Activated T-cell treated with anti-CD3 and anti-CD28 coated beads, Interleukin-2, amount 50 U/mL, for 4 hours (primary cell): ENCODE results near the gene AMT. TPM values are rescaled to one million over a fixed set of nuclear protein-coding genes. Genes with fewer than 3 reads are reported as not detected.
A peak's percentile ranks its signal among the peaks of the same experiment; 100 is the strongest.

Source experiments
- ATAC-seq, 2 donors: fragments of 200-7000 bp; cut with Tn5 transposase; one replicate each; pipeline ENCODE4 v1.10.0; 2021
- DNase-seq: peaks from one replicate; pipeline ENCODE4 v3.0.0-alpha.2; 2020
- H3K27me3 Mint-ChIP-seq: one replicate; pipeline ENCODE4 v1.8.0; 2021; ENCODE audit warnings: low read depth, mixed read lengths
- H3K36me3 Mint-ChIP-seq: one replicate; pipeline ENCODE4 v1.8.0; 2022; ENCODE audit warnings: mixed read lengths; ENCODE audit not compliant: insufficient read depth
- H3K4me1 Mint-ChIP-seq: one replicate; pipeline ENCODE4 v1.8.0; 2021; ENCODE audit warnings: low read depth, mixed read lengths
- H3K4me3 Mint-ChIP-seq: one replicate; pipeline ENCODE4 v1.8.0; 2021; ENCODE audit warnings: mild to moderate bottlenecking, moderate library complexity, mixed read lengths
- H3K9me3 Mint-ChIP-seq: one replicate; pipeline ENCODE4 v1.8.0; 2021; ENCODE audit warnings: mixed read lengths
- total RNA-seq, 3 donors: library from RNA; stranded (reverse); gene quantifications; one replicate each; pipeline ENCODE4 v1.2.1, GENCODE V29; 2021

The AMT gene, protein sequence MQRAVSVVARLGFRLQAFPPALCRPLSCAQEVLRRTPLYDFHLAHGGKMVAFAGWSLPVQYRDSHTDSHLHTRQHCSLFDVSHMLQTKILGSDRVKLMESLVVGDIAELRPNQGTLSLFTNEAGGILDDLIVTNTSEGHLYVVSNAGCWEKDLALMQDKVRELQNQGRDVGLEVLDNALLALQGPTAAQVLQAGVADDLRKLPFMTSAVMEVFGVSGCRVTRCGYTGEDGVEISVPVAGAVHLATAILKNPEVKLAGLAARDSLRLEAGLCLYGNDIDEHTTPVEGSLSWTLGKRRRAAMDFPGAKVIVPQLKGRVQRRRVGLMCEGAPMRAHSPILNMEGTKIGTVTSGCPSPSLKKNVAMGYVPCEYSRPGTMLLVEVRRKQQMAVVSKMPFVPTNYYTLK
- 1 to 10 TPM in 1 of 3 donors, under 1 TPM in 2; 0.50 to 1.1 (median 0.81) TPM for total RNA-seq

DNA sequence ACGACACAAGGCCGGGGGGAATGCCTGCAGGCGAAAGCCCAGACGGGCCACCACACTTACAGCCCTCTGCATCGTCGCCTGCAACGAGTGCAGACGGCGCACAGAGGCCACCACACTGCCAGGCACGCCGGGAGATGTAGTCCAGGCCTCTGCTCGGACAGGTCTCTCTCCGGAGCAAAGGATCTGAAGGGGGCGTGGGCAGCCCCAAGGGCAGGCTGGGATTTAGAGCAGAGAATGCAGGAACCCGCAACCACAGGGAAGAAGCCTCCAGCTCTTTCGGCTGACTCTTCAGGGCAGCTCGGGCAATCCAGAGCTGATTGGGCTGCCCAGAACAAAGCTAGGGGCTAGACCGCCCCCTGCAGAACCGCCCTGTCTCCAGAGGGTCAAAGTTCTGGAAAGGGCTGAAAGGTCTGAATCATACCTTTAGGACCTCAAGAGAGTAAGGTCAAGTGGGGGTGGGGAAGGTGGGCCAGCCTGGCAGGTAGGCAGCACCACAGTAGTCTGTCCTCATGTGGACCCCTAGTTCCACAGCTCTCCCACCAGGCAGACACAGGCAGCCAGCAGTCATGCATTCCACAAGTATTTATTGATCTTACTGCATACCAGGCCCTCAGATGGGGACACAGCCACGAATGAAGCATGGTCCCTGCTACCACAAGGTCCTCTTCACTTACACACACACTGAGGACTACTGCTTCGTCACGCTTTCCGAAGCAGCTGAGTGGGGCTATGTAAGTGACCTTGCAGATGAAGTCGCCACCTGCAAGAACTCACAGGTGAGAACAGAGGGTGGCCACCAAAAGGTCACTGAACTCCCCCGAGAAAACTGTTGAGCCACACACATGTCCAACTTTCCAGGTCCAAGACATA, at the start of gene AMT:
Gene AMT, minus strand, starts transcription at position 95 of the 870 bp plus-strand sequence. Its CDS starts 23 bp downstream, at position 72.
- ATAC-seq (no peak), DNase-seq (no peak)
- Mint-ChIP-seq H3K4me1 (peaks cover 41% of the 10 kb centered on the region), H3K4me3 (no peak within 1 kb of the TSS), H3K36me3 (peaks cover 10% of the 10 kb centered on the region), H3K27me3 (no peaks in the 10 kb centered on the region), H3K9me3 (no peaks in the 10 kb centered on the region)

DNA sequence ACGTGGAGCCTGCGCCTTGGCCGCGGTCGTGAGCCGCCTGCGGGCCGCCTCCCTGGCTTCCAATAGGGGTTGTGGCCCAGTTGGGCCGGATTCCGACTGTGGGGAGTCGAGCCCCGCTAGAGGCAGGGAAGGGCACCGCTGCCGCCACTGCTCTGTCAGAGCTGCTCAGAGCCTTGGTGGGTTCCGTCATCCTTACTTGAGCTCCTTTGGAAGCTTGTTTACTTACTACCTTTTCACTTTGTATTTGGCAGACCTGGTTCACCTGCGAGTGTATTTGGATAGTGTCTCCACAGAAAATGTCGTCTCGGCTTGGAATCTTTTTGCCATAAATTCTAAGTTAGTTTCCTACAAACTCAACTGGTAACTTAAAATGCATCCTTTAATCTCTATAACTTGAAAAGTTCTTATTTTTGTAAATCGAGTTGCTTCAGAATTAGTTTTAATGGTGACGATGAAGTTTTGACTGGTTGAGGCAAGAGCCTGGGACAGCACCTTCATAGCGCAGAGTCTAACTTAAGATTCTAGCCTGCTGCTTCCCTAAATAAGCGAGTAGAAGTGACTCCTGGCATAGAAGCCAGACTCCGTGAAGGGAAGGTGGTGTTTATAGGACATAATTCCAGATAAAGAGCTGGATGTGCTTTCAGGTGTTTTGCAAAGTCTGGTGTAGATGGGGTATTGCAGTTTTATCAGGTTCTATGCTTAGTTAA, 48.6 kb upstream of the AMT start:
- Mint-ChIP-seq H3K27me3 (no peaks in the 10 kb centered on the region), H3K9me3 (no peaks in the 10 kb centered on the region), H3K36me3 (peaks cover 4% of the 10 kb centered on the region), H3K4me1 (peaks cover 23% of the 10 kb centered on the region), H3K4me3 (peak overlapping the region; percentile 89)
- ATAC-seq (peak; percentile 39 to 41), DNase-seq (no peak)

DNA sequence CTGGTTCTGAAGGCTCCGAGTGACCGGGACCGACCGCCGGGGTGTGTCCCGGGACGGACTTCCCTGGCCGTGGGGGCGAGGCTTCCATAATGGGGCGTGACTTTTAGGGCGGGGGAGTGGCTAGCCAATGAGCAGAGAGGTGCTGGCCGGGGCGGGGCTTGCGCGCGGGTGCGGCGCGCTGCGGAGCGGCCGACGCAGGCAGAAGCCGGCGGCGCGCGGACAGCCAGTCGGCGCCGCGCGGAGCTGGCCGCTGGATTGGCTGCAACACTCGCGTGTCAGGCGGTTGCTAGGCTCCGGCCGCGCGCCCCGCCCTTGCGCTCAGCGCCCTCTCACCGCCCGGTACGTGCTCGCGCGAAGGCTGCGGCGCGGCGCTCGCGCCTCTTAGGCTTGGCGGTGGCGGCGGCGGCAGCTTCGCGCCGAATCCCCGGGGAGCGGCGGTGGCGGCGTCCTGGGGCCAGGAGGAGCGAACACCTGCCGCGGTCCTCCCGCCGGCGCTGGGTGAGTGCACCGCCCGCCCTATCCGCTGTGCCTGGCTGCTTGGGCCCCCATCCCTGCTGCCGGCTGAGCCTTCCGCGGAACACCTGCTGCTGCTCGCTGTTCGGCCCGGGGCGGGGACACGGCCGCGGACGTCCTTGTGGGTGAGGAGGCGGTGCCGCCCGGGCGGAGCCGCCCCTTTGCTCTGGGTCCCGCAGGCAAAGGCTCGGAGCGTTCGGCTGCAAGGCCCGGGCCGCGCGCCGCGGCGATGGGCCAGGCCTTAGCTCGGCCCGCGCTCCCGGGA, 47.9 kb upstream of the AMT start, which contains the start of gene DAG1:
Gene DAG1, plus strand, starts transcription at position 332 of the 778 bp plus-strand sequence. CDS start 40,268 bp downstream, outside the sequence.
- peaks cover 22% of the 10 kb centered on the region for H3K4me1 Mint-ChIP-seq
- ATAC-seq, result peak; percentile 94 to 95
- H3K36me3 Mint-ChIP-seq, result peaks cover 4% of the 10 kb centered on the region
- DNase-seq, result peak; percentile 90
- H3K4me3 Mint-ChIP-seq, result peak within 1 kb of the TSS; percentile 89
- H3K9me3 Mint-ChIP-seq, result no peaks in the 10 kb centered on the region
- no peaks in the 10 kb centered on the region for H3K27me3 Mint-ChIP-seq

DNA sequence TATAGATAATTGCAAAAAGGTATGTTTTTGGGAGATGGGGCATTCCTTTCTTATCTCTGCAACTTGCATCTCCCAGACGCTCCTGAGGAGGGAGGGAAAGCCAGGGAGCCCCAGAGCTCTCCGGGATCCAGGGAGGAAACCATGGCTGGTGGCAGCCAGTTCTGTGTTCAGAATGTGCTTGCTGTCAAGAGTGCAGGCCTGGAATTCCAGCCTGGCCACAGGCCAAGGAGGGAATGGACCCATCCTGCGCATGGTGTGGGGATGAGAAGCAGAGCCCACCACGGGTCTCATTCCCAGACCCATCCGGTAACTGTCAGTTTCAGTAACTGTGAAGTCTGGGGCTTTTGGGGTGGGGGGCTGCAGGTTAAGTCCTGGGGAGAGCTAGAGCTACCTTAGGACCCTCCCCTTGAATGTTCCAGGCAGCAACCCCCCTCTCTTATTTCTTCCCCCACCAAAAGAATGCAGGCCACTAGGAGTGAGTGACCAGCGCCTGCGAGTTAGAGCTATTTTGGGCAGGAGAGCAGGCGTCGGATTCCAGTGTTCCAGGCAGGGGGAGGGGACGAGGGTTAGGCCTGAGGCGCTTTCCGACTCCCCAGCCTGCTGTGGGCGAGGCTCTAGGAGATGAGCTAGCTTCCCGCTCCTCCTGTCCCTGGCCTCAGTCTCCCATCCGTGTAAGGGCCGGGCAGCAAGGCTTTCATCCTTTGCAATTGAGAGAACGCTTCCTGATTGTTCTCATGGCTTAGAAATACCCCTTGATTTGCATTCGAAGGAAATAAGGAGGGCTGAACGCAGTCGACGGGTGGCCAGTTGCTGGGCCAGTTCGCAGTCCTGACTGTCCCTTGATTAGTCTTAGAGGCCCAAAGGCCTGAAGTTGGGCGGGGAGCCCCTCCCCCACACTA, 47.0 kb upstream of the AMT start:
- Mint-ChIP-seq H3K4me3 (peak overlapping the region; percentile 86), H3K27me3 (no peaks in the 10 kb centered on the region), H3K4me1 (peaks cover 22% of the 10 kb centered on the region), H3K36me3 (peaks cover 4% of the 10 kb centered on the region), H3K9me3 (no peaks in the 10 kb centered on the region)
- DNase-seq, result no peak
- ATAC-seq, result no peak

DNA sequence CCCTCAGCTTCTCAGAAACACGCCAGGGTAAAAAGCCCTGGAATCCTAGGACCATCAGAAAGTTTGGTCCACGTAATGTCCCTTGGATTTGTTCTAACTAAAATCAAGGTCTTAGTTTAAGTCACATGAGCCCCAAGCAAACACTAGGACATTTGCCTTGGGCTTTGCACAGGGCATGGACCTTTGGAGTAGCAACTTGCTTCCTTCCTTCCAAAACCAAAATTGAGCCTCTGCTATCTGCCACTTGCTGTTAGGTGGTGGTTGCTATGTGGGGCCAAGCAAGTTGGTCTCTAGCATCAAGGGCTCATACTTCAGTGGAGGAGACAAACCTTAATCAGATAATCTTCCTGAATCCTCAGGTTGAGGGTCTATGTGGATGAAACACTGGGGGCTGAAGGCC, 43.8 kb upstream of the AMT start:
- Mint-ChIP-seq H3K36me3 (no peaks in the 10 kb centered on the region), H3K4me1 (peaks cover 9% of the 10 kb centered on the region), H3K4me3 (no peak overlapping the region), H3K9me3 (no peaks in the 10 kb centered on the region), H3K27me3 (no peaks in the 10 kb centered on the region)
- no peak for ATAC-seq
- DNase-seq, result no peak

DNA sequence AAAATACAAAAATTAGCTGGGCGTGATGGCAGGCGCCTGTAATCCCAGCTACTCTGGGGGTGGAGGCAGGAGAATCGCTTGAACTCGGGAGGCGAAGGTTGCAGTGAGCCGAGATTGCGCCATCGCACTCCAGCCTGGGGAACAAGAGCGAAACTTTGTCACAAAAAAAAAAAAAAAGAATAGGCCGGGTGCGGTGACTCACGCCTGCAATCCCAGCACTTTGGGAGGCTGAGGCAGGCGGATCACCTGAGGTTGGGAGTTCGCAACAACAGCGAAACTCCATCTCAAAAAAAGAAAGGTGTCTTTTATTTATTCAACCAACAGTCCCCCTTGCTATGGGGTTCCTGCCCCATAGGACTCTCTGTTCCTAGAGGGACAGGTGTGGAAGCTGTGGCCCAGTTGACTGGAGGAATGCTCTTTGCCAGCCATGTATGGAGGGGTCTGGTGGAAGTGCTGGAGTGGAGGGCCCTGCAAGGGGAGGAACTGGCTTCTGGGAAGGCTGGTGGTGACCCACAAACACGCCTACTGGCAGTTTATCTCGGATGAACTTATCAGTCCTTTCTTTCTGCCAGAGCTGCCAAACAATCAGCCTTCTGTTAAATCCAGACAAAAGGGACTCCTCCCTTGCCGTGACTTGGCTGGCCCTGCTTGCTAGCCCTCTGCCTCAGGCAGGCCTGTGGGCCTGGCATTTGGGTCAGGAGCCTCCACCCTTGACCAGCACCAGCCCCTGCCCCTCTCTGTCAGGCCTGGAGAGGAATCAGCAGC, 43.2 kb upstream of the AMT start:
- DNase-seq (no peak), ATAC-seq (no peak)
- H3K27me3 Mint-ChIP-seq, result no peaks in the 10 kb centered on the region
- H3K4me3 Mint-ChIP-seq, result no peak overlapping the region
- peaks cover 6% of the 10 kb centered on the region for H3K4me1 Mint-ChIP-seq
- no peaks in the 10 kb centered on the region for H3K36me3 Mint-ChIP-seq
- no peaks in the 10 kb centered on the region for H3K9me3 Mint-ChIP-seq

DNA sequence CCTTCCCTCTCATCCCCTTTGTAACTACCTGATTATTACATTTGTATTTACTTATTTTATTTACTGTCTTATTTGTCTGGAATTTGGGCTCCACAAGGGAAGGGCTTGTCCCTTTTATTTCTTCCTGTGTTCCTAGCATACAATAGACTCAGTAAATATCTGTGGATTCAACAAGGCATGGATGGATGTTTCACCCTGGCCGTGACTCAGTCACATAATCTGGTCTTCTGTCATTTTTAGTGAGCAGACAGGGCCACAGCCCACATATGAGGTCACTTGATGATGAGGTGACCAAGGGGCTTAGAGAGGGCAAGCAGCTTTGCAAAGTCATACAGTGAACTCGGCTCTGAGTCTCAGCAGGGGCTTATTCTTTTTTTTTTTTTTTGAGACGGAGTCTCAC, 39.9 kb upstream of the AMT start:
- Mint-ChIP-seq H3K36me3 (no peaks in the 10 kb centered on the region), H3K4me3 (no peak overlapping the region), H3K27me3 (no peaks in the 10 kb centered on the region), H3K9me3 (no peaks in the 10 kb centered on the region), H3K4me1 (no peaks in the 10 kb centered on the region)
- no peak for ATAC-seq
- DNase-seq, result no peak

DNA sequence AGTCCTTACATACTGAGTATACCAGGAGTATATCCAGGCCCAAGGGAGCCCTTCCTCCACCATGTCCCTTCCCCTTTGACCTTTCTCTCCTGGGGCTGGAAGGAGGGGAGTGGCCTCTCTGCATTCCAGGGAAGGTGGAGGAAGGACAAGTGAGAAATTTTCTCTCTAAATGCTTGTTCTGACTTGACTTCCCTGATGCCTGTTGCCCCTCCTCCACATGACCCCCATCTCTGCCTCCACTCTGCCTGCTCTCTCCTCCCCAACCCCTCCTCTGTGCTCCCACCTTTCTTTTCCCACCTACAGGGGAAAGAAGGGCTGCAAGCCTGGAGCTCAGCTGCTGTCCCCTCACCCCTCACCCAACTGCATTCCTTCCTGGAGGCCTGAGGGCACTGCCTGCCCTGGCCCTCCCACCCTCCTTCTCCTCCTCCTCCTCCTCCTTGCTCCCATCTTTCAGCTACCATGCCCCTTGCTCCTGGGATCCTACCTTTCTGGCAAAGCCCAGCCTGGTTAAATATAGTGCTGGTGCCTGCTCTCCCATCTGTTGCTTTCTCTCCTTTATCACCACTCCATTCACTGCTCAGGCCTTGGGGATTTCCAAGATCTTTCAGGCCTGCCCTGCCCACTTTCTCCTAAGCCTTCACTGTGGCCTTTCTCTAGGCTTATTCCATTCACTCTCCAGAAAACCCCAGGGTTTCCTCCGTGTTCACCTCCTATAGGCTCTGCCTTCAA, 39.3 kb upstream of the AMT start:
- Mint-ChIP-seq H3K4me3 (no peak overlapping the region), H3K4me1 (no peaks in the 10 kb centered on the region), H3K27me3 (no peaks in the 10 kb centered on the region), H3K36me3 (no peaks in the 10 kb centered on the region), H3K9me3 (no peaks in the 10 kb centered on the region)
- no peak for ATAC-seq
- DNase-seq, result no peak

DNA sequence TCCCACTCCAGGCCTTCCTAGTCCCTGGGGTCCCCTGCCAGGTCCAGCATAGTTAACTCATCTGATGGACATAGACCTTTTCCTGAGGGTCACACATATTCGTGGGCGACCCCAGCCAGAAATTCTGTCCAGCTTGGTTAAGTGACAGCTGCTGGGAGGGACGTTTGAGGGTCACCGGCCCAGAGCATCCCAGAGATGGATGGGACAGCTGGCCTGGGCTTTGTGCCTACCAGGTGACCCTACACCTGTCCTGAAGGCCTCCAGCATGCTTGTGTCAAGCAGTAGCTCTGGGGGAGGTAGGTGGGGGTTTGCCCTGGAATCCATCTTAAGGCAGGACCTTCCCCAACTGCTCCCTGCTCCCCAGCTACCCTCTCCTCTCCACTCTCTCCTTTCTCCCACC, 38.7 kb upstream of the AMT start:
- DNase-seq, result no peak
- H3K27me3 Mint-ChIP-seq, result no peaks in the 10 kb centered on the region
- no peaks in the 10 kb centered on the region for H3K36me3 Mint-ChIP-seq
- H3K9me3 Mint-ChIP-seq, result no peaks in the 10 kb centered on the region
- ATAC-seq, result no peak
- no peaks in the 10 kb centered on the region for H3K4me1 Mint-ChIP-seq
- H3K4me3 Mint-ChIP-seq, result no peak overlapping the region

DNA sequence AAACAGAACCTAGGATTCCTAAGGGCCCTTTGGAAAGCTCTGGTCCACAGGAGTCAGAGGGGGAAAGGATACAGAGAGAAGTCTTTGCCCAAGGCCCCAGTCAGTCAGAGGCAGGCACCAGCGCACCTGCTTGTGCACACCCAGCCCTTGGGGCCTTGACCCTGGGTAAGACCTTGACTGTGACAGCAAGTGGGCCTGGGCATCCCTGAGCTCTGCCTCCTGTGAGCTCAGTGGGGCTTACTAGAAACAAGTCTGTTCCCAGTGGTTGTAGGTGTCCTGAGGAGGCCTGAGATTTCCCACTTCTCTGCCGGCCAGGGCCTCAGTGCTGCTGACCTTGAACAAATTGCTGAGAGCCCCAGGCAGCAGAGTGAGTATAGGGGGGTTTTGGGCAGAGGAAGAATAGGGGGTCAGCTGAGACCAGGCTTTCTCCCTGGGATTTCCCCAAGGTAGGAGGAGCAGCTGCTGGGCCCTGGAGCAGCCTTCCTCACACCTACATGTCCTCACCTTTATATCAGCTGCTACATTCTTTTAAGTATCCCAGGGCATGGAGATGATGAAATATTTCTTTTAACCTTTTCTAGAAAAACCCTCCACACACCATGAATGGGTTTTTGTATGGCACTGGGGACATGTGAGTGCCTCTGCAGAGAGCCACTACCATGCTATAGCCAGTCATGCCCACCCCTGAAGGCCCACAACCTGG, 38.1 kb upstream of the AMT start:
- Mint-ChIP-seq H3K9me3 (no peaks in the 10 kb centered on the region), H3K36me3 (no peaks in the 10 kb centered on the region), H3K4me1 (no peaks in the 10 kb centered on the region), H3K4me3 (no peak overlapping the region), H3K27me3 (no peaks in the 10 kb centered on the region)
- ATAC-seq (no peak), DNase-seq (no peak)

DNA sequence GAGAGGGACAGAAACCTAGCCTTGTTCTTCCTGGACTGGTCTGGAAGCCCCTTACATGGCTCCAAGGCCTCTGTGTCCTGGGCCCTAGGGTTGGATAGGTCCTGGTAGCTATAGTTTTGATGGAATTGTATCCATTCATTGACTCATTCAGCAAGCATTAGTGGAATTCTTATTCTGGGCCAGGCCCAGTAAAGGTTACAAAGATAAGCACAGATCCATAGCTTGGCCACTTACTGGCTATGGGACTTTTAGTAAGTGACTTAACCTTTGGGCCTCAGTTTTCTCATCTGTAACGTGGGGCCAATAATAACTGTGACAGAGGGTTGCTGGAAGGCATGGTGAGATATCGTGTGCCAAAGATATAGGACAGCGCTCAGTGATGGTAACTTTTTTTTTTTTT, 34.2 kb upstream of the AMT start:
- no peaks in the 10 kb centered on the region for H3K36me3 Mint-ChIP-seq
- DNase-seq (no peak), ATAC-seq (no peak)
- H3K4me1 Mint-ChIP-seq, result no peaks in the 10 kb centered on the region
- H3K4me3 Mint-ChIP-seq, result no peak overlapping the region
- no peaks in the 10 kb centered on the region for H3K9me3 Mint-ChIP-seq
- H3K27me3 Mint-ChIP-seq, result no peaks in the 10 kb centered on the region
